Common myeloid progenitor, CD34-positive (primary cell): ENCODE results near the gene ARFGAP2.
A peak's percentile ranks its signal among the peaks of the same experiment; 100 is the strongest.

Source experiments
- CTCF ChIA-PET: fragments of 350-600 bp; sonication (Branson Sonifier 250); formaldehyde crosslinking; loops from one replicate; lab custom pipeline; 2021; ENCODE audit warnings: antibody characterized with exemption; lab: Charles Lee
- POLR2A ChIA-PET: fragments of 350-600 bp; sonication (Branson Sonifier 250); formaldehyde crosslinking; loops from one replicate; lab custom pipeline; 2021; ENCODE audit warnings: antibody characterized with exemption; lab: Charles Lee
- DNase-seq, 3 donors: peaks; one replicate each; pipeline versions ENCODE4 v3.0.0 to v3.0.0-alpha.2; 2013
- H3K27ac ChIP-seq, 2 experiments: 1 replicate in 1 of 2; 2 replicates in 1 of 2; pipeline ENCODE4 v1.7.0; 2013; ENCODE audit warnings: inconsistent platforms in 2 of 2, low read length in 2 of 2, mild to moderate bottlenecking in 2 of 2, low read depth in 1 of 2, moderate library complexity in 1 of 2; ENCODE audit not compliant: severe bottlenecking in 2 of 2, insufficient read depth in 1 of 2, poor library complexity in 1 of 2
- H3K27me3 ChIP-seq, 5 experiments: replicated peaks in 2 of 5; 1 replicate in 3 of 5; 2 replicates in 2 of 5; pipeline versions ENCODE4 v1.6.1 to v1.7.0; 2013; ENCODE audit warnings: low read length in 4 of 5, mild to moderate bottlenecking in 2 of 5, moderate library complexity in 2 of 5, inconsistent platforms in 1 of 5; ENCODE audit not compliant: insufficient read depth in 5 of 5, control insufficient read depth in 4 of 5
- H3K36me3 ChIP-seq, 4 experiments: 1 replicate in 2 of 4; 2 replicates in 2 of 4; pipeline versions ENCODE4 v1.6.1 to v1.7.0; 2013; ENCODE audit warnings: low read length in 3 of 4, control low read depth in 1 of 4, mild to moderate bottlenecking in 1 of 4; ENCODE audit not compliant: control insufficient read depth in 4 of 4, insufficient read depth in 4 of 4
- H3K4me1 ChIP-seq, 4 experiments: 1 replicate in 3 of 4; 2 replicates in 1 of 4; pipeline versions ENCODE4 v1.6.1 to v1.7.1; 2013; ENCODE audit warnings: low read length in 3 of 4, mild to moderate bottlenecking in 3 of 4, control low read depth in 1 of 4, inconsistent platforms in 1 of 4, moderate library complexity in 1 of 4; ENCODE audit not compliant: control insufficient read depth in 4 of 4, insufficient read depth in 4 of 4; ENCODE audit errors: control extremely low read depth in 1 of 4
- H3K4me3 ChIP-seq, 7 experiments: 1 replicate in 4 of 7; 2 replicates in 3 of 7; pipeline versions ENCODE4 v1.5.1 to v1.7.0; 2013; ENCODE audit warnings: mild to moderate bottlenecking in 7 of 7, low read length in 6 of 7, moderate library complexity in 6 of 7, inconsistent platforms in 2 of 7, low read depth in 2 of 7, control low read depth in 1 of 7; ENCODE audit not compliant: insufficient read depth in 4 of 7, control insufficient read depth in 1 of 7; ENCODE audit errors: extremely low read depth in 1 of 7
- H3K9me3 ChIP-seq, 5 experiments: 1 replicate in 4 of 5; 2 replicates in 1 of 5; pipeline versions ENCODE4 v1.6.1 to v1.7.1; 2013; ENCODE audit warnings: low read length in 4 of 5, mild to moderate bottlenecking in 2 of 5, inconsistent platforms in 1 of 5, low read depth in 1 of 5, moderate library complexity in 1 of 5; ENCODE audit not compliant: control insufficient read depth in 4 of 5, insufficient read depth in 2 of 5; ENCODE audit errors: control extremely low read depth in 1 of 5
- WGBS: methylation state at CpG from one replicate; pipeline ENCODE4 v1.1.5; 2013; ENCODE audit not compliant: insufficient coverage; 5-methylcytosine and 5-hydroxymethylcytosine counted together

ARFGAP2 gene

GRCh38 chr11:47157805-47158204 lies 18.9 kb downstream of the ARFGAP2 start:
- Histone ChIP-seq H3K36me3 (peaks cover 4 to 18% (median 11%) of the 10 kb centered on the region in 4 experiments), H3K9me3 (no peaks in the 10 kb centered on the region), H3K4me3 (no peak overlapping the region), H3K27ac (no peak overlapping the region), H3K4me1 (peaks cover 6 to 48% (median 35%) of the 10 kb centered on the region in 4 experiments), H3K27me3 (no peaks in the 10 kb centered on the region)
- no peak for DNase-seq
- WGBS = 88% methylated on average over 7 of the region's 8 CpGs
- ChIA-PET CTCF (interaction anchor here (0.9 to 6.9 kb wide), 4 partner anchors 15 to 269 kb away, joined by 3 to 106 read pairs (median 4); no protein-coding TSS in a partner anchor), POLR2A (no interaction called here)

GRCh38 chr11:47156951-47157350 lies 19.7 kb downstream of the ARFGAP2 start:
- WGBS = 97% methylated on average over 17 of the region's 20 CpGs
- peaks cover 4 to 10% (median 6%) of the 10 kb centered on the region in 4 experiments for H3K36me3 ChIP-seq
- no peak overlapping the region for H3K4me3 ChIP-seq
- no peak for DNase-seq
- no peak overlapping the region for H3K27ac ChIP-seq
- no peaks in the 10 kb centered on the region for H3K9me3 ChIP-seq
- CTCF ChIA-PET = interaction anchor here (0.9 to 6.9 kb wide), 4 partner anchors 16 to 268 kb away, joined by 3 to 106 read pairs (median 5); no protein-coding TSS in a partner anchor
- peaks cover 6 to 51% (median 39%) of the 10 kb centered on the region in 4 experiments for H3K4me1 ChIP-seq
- POLR2A ChIA-PET = no interaction called here
- H3K27me3 ChIP-seq = no peaks in the 10 kb centered on the region

- Histone ChIP-seq H3K27ac (no peak overlapping the region), H3K36me3 (peaks cover 4 to 8% (median 6%) of the 10 kb centered on the region in 4 experiments), H3K4me3 (no peak overlapping the region), H3K27me3 (no peaks in the 10 kb centered on the region), H3K9me3 (no peaks in the 10 kb centered on the region), H3K4me1 (peaks cover 6 to 51% (median 39%) of the 10 kb centered on the region in 4 experiments)
- POLR2A ChIA-PET = no interaction called here
- CTCF ChIA-PET = interaction anchor here (2.2 to 6.9 kb wide), 2 partner anchors 239 to 267 kb away, joined by 7 to 106 read pairs; no protein-coding TSS in a partner anchor
- DNase-seq = no peak
- WGBS = 96% methylated on average over 6 of the region's 6 CpGs
These were observed 20.3 kb downstream of the ARFGAP2 start for GRCh38 chr11:47156333-47156732.

GRCh38 chr11:47155879-47156278 lies 20.8 kb downstream of the ARFGAP2 start:
- no peak for DNase-seq
- Histone ChIP-seq H3K27me3 (no peaks in the 10 kb centered on the region), H3K4me3 (no peak overlapping the region), H3K9me3 (no peaks in the 10 kb centered on the region), H3K36me3 (peaks cover 4 to 8% (median 6%) of the 10 kb centered on the region in 4 experiments), H3K27ac (no peak overlapping the region), H3K4me1 (peaks cover 6 to 51% (median 39%) of the 10 kb centered on the region in 4 experiments)
- POLR2A ChIA-PET = no interaction called here
- CTCF ChIA-PET = interaction anchor here (1.0 to 6.9 kb wide), 5 partner anchors 7 to 267 kb away, joined by 3 to 106 read pairs (median 7); no protein-coding TSS in a partner anchor
- WGBS = 95% methylated on average over 4 of the region's 4 CpGs

- ChIA-PET CTCF (interaction anchor here (0.6 to 6.9 kb wide), 20 partner anchors 8 to 284 kb away, joined by 3 to 106 read pairs (median 4); partner anchors contain the start of genes ARFGAP2 and CSTPP1), POLR2A (no interaction called here)
- peaks cover 2 to 8% (median 3%) of the 10 kb centered on the region in 4 experiments for H3K36me3 ChIP-seq
- peak; percentile 39 to 84 (median 78) for DNase-seq
- peaks cover 6 to 51% (median 39%) of the 10 kb centered on the region in 4 experiments for H3K4me1 ChIP-seq
- H3K4me3 ChIP-seq = peak overlapping the region in 4 of 7 experiments; percentile 27 to 56 (median 47)
- 32% methylated on average over 14 of the region's 18 CpGs for WGBS
- no peaks in the 10 kb centered on the region for H3K9me3 ChIP-seq
- H3K27ac ChIP-seq = peak overlapping the region in 1 of 2 experiments; percentile 15
- H3K27me3 ChIP-seq = no peaks in the 10 kb centered on the region
These were observed 21.8 kb downstream of the ARFGAP2 start for GRCh38 chr11:47154616-47155570.

- H3K4me3 ChIP-seq = no peak overlapping the region
- H3K27me3 ChIP-seq = no peaks in the 10 kb centered on the region
- H3K9me3 ChIP-seq = no peaks in the 10 kb centered on the region
- DNase-seq = peak; percentile 64 to 76 (median 69)
- H3K36me3 ChIP-seq = peaks cover 2 to 8% (median 3%) of the 10 kb centered on the region in 4 experiments
- peaks cover 6 to 46% (median 34%) of the 10 kb centered on the region in 4 experiments for H3K4me1 ChIP-seq
- 83% methylated on average over 7 of the region's 11 CpGs for WGBS
- ChIA-PET POLR2A (interaction anchor here (0.7 kb wide), 2 partner anchors 85 to 247 kb away, joined by 3 read pairs; no protein-coding TSS in a partner anchor), CTCF (interaction anchor here (0.7 to 6.9 kb wide), 41 partner anchors 8 to 482 kb away, joined by 3 to 106 read pairs (median 5); partner anchors contain the start of genes CSTPP1 and LRP4)
- no peak overlapping the region for H3K27ac ChIP-seq
These were observed 23.4 kb downstream of the ARFGAP2 start for GRCh38 chr11:47152953-47153950.
